Measurements from ENCODE around the gene LRRTM3.

LRRTM3 gene

DNA sequence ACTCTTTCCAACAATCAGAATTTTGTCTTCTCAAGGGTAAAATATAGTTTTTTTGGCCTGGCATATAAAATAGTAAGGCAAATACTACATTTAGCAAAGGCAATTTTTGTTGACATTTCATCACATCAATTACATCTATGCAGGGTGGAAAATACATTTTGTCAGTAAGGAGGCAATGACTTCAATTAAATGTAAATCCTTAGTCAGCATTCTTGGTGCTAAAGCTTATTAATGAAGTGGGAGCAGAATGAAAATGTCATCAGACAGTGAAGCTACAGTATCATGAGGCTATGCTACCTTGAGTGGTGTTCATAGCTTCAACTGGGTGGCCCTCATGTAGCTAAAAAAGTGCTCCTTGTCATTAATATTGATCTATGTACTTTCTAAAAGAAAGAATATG lies 8.9 kb downstream of the LRRTM3 start:
- DNase-seq (ENCODE audit: low read depth in 2 of 2), result no peak

DNA sequence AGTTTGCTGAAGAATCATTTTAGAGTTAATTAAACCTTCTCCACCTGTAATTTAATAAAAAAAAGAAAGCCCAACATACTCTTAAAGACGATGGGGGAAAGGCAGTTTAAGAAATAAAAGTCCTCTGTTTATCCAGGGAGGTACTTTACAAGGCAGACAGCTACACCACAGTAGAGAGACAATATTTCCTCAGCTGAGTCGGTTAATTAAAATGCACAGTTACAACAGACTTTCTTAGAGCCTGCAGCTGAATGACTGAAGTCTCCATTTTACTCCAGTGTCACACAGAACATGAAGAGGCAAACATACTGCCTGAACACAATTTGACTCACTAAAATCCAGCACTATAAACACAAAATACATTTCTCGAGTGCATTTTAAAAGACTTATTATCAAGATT lies 15.1 kb downstream of the LRRTM3 start:
- no peak for DNase-seq (ENCODE audit: low read depth in 2 of 2)

DNA sequence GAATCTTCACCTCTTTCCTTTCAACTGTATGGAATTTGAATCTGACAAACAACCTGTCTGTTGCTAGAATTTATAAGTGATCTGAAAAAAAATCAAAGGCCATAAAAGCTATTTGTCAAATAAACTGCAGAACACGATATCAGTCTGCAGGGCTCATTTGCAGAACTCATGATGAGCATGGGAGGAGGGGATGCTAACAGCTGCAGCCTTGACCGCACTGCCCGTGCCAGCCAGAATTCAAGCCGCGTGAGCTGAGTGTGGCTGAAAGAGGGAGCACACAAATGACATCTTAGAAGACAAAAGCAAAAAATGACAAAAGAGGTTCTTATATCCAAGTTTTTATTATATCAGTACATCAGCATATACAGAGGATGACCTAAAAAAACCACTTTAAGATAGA lies 15.7 kb downstream of the LRRTM3 start:
- no peak for DNase-seq (ENCODE audit: low read depth in 2 of 2)

DNA sequence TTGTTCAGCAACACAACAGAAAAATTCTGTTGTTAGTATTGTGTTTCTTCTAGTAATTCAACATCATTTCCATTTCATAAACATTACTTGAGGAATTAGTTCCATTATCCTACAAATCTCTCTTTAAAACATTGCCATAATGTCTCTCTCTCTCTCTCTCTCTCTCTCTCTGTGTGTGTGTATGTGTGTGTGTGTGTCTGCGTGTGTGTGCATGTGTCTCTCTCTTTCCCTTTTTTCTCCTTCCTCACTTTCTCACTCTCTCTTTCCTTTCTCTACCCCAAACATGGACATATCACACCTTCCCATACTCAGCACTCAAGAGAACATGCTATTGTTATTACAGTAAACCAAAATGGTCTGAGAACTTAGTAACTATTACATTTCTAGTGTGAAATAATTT lies 16.6 kb downstream of the LRRTM3 start:
- no peak for DNase-seq (ENCODE audit: low read depth in 2 of 2)

DNA sequence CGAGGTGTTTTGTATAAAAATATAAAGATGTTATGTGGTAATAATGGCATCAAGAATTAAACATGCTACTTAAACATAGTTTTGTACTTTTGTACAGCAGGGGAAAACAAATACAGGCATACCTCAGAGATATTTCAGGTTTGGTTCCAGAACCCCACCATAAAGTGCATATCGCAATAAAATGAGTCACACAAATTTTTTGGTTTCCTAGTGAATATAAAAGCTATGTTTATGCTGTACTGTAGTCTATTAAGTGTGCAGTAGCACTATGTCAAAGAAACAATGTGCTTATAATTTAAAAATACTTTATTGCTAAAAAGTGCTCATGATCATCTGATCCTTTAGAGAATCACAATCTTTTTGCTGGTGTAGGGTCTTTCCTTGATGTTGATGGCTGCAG lies 17.8 kb downstream of the LRRTM3 start:
- DNase-seq (ENCODE audit: low read depth in 2 of 2), result no peak

DNA sequence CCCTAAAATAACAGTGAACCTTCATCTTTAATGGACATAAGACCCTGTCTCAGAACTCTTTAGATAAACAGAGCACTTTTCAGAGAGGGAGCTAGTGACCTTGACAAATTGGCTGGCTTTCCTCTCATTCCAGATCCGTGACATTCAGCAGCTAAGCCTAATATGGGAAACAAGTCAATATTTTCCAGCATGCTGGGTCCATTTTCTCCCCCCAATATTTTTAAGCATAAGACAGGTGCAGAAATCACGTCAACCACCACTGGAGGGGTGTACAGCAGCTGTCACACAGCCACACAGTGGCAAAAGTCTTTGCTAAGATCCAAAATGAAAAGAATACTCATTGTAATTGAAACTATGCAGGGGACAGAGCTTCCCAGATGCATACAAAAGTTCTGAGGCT lies 26.1 kb downstream of the LRRTM3 start:
- DNase-seq (ENCODE audit: low read depth in 2 of 2), result no peak

DNA sequence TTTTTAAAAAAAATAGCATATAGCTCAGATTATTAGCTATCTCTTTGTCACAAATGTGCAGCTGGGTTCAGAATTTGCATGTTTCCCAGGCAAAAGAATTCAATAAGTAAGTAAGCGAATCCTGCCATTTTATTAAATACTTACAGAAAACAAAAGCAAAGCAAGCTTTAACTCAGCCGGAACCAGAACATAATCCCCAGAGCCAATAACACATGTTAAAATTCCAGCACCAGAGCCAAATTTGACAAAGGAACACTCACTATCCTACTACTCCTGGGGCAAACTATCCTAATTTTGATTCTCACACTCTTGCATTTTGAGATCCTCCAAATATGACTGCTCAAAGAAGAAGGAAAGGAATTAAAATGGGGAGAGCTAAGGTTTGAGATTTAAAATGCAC lies 32.6 kb downstream of the LRRTM3 start:
- DNase-seq (ENCODE audit: low read depth in 2 of 2), result no peak

DNA sequence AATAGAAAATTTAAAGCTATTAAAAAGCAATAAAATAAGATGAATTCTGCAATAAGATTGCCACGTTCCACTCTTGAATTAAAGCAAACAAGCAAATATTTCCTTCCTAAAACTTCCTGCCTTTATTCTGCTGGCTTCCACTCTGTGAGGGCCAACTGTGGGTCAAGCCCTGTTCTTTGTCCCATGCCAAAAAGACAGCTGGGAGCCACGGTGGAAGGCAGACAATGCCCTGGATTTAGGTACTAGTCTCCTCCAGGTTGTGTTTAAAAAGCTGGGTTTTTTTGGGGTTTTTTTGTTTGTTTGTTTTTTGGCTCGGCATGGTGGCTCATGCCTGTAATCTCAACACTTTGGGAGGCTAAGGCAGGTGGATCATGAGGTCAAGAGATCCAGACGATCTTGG lies 39.1 kb downstream of the LRRTM3 start:
- DNase-seq (ENCODE audit: low read depth in 2 of 2), result no peak

DNA sequence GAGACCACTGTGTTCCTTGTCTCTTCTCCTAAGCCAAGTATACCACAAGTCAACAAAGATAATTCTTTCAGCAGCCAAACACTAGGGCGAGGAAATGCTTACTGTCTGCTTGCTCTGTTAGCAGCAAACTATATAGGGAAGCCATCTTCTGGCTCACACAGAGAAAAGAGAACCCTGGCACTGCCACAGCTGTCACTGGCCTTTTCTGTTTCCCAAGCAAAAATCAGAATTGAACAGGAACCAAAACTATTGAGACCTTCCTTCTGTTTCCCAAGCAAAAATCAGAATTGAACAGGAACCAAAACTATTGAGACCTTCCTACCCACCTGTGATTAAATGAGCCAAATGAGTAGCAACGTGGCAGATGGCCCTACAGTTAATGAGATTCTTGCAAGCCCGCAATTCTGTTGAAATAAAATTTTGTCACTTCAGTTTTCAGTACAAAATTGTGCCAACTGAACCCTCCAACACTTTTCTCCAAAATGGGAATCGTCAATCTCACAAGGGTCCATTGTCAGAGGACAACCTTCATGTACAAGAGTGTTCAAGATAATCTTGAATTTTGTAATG lies 54.5 kb downstream of the LRRTM3 start:
- no peak for DNase-seq (ENCODE audit: low read depth in 2 of 2)

DNA sequence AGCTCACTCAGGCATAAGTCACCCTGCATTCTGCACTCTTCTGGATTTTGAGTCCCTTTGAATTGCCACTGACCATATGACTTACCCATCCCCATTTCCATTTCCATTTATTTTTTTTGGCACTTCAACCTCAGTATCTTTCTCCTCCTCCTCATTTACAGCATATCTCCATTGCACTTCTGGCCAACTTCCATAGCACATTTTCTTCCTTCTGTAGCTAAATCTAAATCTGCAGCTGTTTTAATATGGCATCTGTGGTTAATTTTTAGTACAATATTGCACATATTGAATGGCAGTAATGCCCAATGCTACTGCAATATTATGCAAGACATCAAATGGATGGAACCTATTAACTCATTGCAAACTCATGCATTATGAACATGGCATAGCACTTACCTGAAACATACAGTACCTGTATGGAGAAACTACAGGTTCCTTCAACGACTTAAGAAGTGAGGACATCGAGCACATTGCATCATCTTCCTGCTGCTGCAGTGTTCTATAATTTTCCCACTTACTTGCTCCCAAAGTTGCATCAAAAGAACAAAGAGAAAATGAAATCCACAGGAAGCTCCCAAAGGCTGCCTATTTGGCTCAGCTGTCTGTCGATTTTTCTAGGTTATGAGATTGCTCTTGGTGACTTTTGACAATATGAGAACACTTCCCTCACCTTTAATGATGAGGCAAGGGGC lies 55.7 kb downstream of the LRRTM3 start:
- DNase-seq (ENCODE audit: low read depth in 2 of 2), result no peak

DNA sequence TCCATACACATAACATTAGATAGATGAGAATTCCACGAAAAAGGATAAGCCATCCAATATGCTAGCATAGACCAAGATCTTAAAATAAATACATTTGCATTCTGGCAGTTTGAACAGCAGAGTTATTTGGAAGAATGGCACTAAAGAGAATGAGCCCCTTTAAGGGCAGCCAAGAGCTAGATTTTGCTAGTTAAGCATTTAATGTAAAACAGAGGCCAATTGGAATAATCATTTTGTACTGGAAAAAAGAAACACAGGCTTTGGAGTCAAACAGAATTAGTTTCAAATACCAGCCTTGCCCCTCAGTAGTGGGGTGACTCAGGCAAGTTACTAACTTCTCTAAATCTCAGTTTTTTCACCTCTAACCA lies 56.2 kb downstream of the LRRTM3 start:
- DNase-seq (ENCODE audit: low read depth in 2 of 2), result no peak

DNA sequence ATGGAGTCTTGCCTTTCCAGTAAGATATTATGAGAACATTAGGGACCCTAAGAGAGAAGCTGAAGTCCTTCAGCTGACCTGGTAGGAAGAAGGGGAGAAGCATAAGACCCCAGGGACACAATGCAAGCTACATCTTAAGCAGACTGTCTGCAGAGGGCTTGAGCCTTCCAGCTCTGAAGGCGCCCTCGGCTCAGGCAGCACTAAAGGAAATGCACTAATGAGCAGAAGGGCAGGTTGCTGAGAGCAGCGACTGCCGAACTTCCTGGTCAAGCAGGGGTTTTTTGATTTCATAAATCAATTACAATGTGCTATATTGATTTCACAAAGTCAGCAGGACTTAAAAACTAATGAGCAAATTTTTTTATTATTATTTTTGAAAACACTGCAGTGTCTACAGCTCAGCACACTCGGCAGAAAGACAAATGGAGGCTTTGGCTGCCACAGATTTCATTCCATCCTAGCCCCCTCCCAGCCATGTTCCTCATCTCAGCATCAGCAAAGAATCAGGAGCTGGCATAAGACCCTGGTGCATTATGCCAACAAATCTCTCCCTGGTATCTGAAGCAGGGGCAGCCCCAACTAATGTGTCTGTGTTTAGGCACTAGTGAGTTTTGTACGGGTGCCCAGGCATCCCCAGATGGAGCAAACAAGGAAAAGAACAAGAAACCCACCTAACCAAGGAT lies 57.1 kb downstream of the LRRTM3 start:
- DNase-seq (ENCODE audit: low read depth in 2 of 2), result no peak

DNA sequence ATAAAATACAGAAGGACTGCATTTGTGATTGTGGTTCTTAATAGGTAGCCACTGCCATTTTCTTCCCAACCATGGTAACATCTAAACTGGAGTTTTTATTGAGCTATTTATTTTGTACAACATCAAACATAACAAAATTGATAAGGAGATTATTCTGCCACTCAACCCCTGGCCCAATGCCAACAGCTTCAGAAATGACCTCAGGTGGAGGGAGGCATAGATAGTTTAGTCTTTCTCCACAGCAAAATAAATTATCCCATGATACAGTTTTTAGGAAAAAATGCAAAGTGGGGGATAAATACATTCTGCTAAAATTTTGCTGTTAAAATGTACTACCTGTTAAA lies 57.6 kb downstream of the LRRTM3 start:
- no peak for DNase-seq (ENCODE audit: low read depth in 2 of 2)

DNA sequence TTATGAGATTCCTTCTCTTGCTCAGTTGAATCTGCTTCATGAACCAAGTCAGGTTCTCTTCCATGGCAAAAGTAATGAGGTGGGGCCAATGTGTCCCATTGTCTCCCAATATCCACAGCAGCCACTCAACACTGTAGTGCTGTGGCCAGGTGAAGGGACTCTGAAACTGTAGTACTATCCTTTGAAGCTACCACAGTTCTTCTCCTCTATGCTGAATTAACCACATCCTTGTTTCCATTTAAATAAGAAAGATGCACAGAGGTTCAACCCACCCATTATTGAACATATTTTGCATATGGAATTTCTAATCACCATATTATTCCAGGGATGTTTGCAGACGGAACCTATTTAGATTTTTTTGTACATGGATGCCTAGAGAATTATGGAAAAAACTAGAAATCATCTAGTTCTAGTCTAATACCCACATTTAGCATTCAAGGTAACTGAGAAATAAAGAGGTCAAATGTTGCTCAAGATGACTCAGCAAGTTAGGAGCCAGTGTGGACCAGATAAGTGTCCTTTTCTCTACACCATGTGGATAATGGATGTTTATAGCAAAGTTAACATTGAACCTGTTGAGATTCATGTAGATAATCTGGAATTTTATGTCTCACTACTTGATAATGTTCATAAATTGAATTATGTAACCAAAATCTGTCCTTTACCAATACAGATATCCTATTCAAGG lies 64.5 kb downstream of the LRRTM3 start:
- DNase-seq (ENCODE audit: low read depth in 2 of 2), result no peak

DNA sequence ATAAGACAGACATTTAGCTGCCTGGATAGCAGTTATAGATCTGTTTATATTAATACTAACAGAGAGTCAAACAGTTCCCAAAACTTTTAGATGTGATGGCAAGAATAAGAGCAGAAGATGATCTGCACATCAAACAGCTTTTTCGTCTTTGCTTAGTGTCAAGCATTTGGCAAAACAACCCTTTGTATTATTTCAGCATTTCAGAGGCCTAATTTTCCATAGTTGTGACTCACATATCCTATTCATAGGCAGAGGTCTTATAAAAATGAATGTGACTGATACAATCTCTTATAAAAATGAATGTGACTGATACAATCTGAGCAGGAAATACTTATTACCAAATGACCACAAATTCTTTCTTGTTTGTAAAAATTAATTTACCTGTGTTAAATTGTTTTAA lies 71.2 kb downstream of the LRRTM3 start:
- DNase-seq (ENCODE audit: low read depth in 2 of 2), result no peak

DNA sequence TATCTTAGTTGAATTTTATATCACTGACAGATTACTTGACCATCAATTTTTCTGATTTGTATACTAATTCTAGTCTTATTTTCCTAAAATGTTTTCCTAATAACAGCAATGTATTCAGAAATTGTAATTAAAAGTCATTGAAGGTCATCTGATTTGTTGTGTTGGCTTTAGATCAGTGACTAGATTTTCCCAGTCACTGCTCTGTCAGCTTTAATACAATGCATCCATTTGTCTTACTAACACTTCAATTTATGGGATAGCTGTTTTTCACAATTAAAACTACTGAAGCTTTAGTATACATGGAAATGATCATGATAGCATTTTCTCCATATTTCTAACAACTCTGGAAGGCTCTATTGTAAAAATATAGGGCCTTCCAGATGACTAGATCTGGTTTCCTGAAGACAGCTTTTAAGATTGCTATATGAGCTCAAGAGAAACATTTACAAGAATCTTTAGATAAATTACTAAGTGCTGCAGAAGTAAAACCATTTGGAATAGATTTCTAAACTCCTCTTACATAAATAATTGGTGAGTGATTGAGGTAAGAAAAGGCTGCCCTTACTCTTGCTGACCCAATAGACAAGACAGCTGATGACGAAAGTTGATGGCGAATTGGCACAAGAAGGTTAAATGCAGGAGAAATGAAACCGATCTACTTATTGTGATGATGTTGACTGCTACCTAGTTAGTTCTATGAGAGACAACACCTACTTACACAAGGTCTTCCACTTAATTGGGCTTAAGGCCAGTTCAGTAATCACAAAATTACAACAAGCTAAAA lies 74.1 kb downstream of the LRRTM3 start:
- DNase-seq (ENCODE audit: low read depth in 2 of 2), result no peak

DNA sequence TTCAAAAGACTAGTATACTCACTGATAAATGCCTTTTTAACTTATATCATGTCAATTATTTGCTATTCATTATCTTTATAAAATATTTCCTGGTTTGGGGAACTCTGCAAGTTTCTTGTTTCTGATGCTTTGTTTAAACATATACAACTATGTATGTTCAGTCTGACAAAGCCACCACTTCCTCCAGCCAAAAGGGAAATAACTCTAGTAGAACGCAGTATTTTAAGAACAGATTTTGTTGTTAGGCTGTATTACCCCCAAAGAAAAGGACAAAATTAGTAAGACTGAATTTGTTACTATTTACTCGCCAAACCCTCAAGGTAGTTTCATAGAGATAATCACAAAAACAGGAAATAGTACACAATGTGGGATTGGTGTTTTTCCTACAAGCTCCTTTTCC lies 78.9 kb downstream of the LRRTM3 start:
- DNase-seq (ENCODE audit: low read depth in 2 of 2), result no peak

DNA sequence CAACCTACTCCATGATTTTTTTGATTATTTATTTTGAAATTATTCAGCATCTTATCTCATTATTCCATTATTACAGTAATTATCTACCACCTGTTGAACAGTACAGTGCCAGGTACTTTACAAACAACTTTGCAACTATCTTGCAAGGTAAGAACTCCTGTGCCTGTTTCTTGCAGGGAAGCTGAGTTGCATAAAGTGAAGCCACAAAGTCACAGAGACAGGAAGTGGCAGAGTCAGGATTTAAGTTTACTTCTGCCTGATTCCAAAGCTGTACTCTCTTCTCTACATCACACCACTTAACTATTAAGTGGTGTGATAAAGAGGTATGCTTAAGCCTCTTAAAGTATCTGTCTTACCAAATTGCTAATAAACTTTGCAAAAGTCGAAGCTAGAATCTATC lies 80.1 kb downstream of the LRRTM3 start:
- DNase-seq (ENCODE audit: low read depth in 2 of 2), result no peak

DNA sequence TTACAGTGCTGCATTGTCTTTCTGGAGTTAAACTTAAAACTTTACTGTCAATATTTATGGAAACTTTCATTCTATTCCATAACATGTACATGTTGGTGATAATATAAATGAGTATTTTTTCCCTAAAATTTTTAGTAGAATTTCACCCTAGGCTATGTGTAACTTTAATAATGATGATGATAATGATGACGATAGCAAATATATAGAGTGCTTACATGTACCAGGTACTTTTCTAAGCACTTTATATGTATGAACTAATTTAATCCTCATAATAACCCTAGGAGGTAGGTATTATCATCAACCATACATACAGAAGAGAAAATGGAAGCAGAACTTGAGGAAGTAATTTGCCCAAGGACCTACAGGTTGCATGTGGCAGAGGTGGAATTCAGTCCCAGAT lies 85.6 kb downstream of the LRRTM3 start:
- DNase-seq (ENCODE audit: low read depth in 2 of 2), result no peak

DNA sequence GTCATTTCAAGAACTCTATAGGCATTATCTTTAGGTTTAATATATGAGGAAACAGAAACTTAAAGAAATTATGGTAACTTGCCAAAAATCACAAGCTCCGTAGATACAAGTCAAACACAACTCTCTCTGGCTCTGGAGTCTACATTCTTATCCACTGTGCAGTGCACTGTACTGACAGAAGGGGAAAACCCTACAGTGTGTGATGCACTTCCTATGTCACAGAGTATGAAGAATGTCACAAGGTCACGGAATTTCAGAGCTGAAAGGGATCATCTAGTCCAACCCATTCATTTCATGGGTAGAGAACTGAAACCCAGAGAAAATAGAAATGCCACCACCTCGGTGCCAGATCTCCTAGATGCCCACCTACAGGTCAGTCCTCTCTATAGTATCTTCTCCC lies 86.1 kb downstream of the LRRTM3 start:
- DNase-seq (ENCODE audit: low read depth in 2 of 2), result no peak

DNA sequence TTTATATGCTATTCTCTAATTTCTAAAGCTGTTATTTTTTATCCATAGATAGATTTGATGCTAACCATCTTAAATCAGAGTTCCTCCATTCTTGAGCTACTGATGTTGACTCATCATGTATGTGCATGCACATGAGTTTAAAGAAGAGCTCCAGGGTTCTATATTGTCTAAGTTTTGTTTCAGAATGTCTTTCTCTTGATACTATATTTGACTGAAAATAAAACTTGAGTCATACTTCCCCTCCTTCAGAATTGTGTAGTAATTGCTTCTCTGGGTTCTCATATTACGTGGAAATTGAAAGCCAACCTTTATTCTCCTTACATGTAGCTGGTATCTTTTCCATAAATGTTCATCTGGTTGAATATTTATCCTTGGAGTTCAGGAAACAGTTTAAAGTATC lies 89.4 kb downstream of the LRRTM3 start:
- DNase-seq (ENCODE audit: low read depth in 2 of 2), result no peak

DNA sequence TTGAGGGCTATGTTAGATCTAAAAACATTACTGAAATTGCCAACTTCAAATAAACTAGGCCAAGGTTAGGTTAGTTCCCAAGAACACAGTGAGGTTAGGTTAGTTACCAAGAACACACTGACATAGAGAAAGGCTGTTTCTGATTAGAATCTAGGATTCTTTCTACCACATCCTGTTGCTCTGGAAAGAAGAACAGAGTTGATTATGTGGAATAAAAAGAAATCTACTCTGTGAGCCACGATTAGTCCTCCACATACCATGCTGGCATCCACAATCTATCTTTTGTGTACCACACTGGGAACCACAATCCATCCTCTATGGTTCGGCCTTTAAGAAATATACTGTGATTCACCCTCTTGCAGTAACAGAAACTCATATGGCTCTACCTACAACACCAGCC lies 91.4 kb downstream of the LRRTM3 start:
- no peak for DNase-seq (ENCODE audit: low read depth in 2 of 2)

Data from stimulated activated CD8-positive, alpha-beta memory T cell treated with anti-CD3 and anti-CD28 coated beads, Interleukin-15, amount 100 ng/mL, for 4 hours (primary cell).